ENCODE data around the gene C12orf56. TPM values are rescaled to one million over a fixed set of nuclear protein-coding genes. Genes with fewer than 3 reads are reported as not detected.
A peak's percentile ranks its signal among the peaks of the same experiment; 100 is the strongest.

C12orf56 gene
- total RNA-seq, 1 donor from 2014 or later, result 0.10 TPM

GRCh38 chr12:64403707-64404469, 13.3 kb upstream of the C12orf56 start, which contains the start of gene XPOT:
Gene XPOT (plus strand): TSS chr12:64404392. CDS start chr12:64410036, 5,644 bp downstream.
- Mint-ChIP-seq H3K27ac (ENCODE audit: unreplicated experiment) (peak within 1 kb of the TSS; percentile 97), H3K9me3 (ENCODE audit: low read depth) (no peaks in the 10 kb centered on the region), H3K4me3 (ENCODE audit: unreplicated experiment) (peak within 1 kb of the TSS; percentile 97), H3K36me3 (ENCODE audit: low read depth) (no peaks in the 10 kb centered on the region), H3K4me1 (ENCODE audit: low read depth) (peaks cover 41% of the 10 kb centered on the region), H3K27me3 (ENCODE audit: low read depth) (no peaks in the 10 kb centered on the region)
- no peak for TF ChIP-seq CTCF (IDR thresholded peaks at IDR 0.05)
- DNase-seq (ENCODE audit: low spot score), result peak; percentile 98

- TF ChIP-seq CTCF (IDR thresholded peaks at IDR 0.05), result no peak
- H3K9me3 Mint-ChIP-seq (ENCODE audit: low read depth), result no peaks in the 10 kb centered on the region
- no peaks in the 10 kb centered on the region for H3K27me3 Mint-ChIP-seq (ENCODE audit: low read depth)
- DNase-seq (ENCODE audit: low spot score), result no peak
- no peak overlapping the region for H3K4me3 Mint-ChIP-seq (ENCODE audit: unreplicated experiment)
- peaks cover 24% of the 10 kb centered on the region for H3K4me1 Mint-ChIP-seq (ENCODE audit: low read depth)
- no peaks in the 10 kb centered on the region for H3K36me3 Mint-ChIP-seq (ENCODE audit: low read depth)
- no peak overlapping the region for H3K27ac Mint-ChIP-seq (ENCODE audit: unreplicated experiment)
Observed at GRCh38 chr12:64402181-64402580, 11.6 kb upstream of the C12orf56 start.

- Mint-ChIP-seq H3K4me1 (ENCODE audit: low read depth) (peaks cover 9% of the 10 kb centered on the region), H3K27ac (ENCODE audit: unreplicated experiment) (no peak overlapping the region), H3K36me3 (ENCODE audit: low read depth) (no peaks in the 10 kb centered on the region), H3K27me3 (ENCODE audit: low read depth) (no peaks in the 10 kb centered on the region), H3K4me3 (ENCODE audit: unreplicated experiment) (no peak overlapping the region), H3K9me3 (ENCODE audit: low read depth) (no peaks in the 10 kb centered on the region)
- no peak for DNase-seq (ENCODE audit: low spot score)
- TF ChIP-seq CTCF (IDR thresholded peaks at IDR 0.05), result no peak
Observed at GRCh38 chr12:64400041-64400440, 9.5 kb upstream of the C12orf56 start.

GRCh38 chr12:64395739-64396138, 5.2 kb upstream of the C12orf56 start:
- Mint-ChIP-seq H3K9me3 (ENCODE audit: low read depth) (no peaks in the 10 kb centered on the region), H3K36me3 (ENCODE audit: low read depth) (no peaks in the 10 kb centered on the region), H3K4me1 (ENCODE audit: low read depth) (peaks cover 4% of the 10 kb centered on the region), H3K4me3 (ENCODE audit: unreplicated experiment) (no peak overlapping the region), H3K27me3 (ENCODE audit: low read depth) (no peaks in the 10 kb centered on the region), H3K27ac (ENCODE audit: unreplicated experiment) (no peak overlapping the region)
- TF ChIP-seq CTCF (IDR thresholded peaks at IDR 0.05), result no peak
- DNase-seq (ENCODE audit: low spot score), result no peak

- H3K27me3 Mint-ChIP-seq (ENCODE audit: low read depth), result no peaks in the 10 kb centered on the region
- no peaks in the 10 kb centered on the region for H3K9me3 Mint-ChIP-seq (ENCODE audit: low read depth)
- H3K4me3 Mint-ChIP-seq (ENCODE audit: unreplicated experiment), result no peak overlapping the region
- H3K27ac Mint-ChIP-seq (ENCODE audit: unreplicated experiment), result no peak overlapping the region
- H3K4me1 Mint-ChIP-seq (ENCODE audit: low read depth), result peaks cover 4% of the 10 kb centered on the region
- peak; percentile 75 for TF ChIP-seq CTCF (IDR thresholded peaks at IDR 0.05)
- H3K36me3 Mint-ChIP-seq (ENCODE audit: low read depth), result no peaks in the 10 kb centered on the region
- DNase-seq (ENCODE audit: low spot score), result no peak
Observed at GRCh38 chr12:64392221-64392620, 1.7 kb upstream of the C12orf56 start.

Data from chondrocyte (in vitro differentiated cells).